KOPT-K1 (cell line): ENCODE measurements around the gene CEACAM19.
"Not testable (repeated sequence)": the region's sequence is repeated elsewhere in the genome, so short reads cannot be mapped to it uniquely, and the experiment has no call there.

Experiments
- H3K27ac ChIP-seq: fragments of 200-600 bp; sonication (generic); 2 replicates; pipeline ENCODE4 v1.5.1; 2016; ENCODE audit warnings: antibody characterized with exemption, mild to moderate bottlenecking, low read depth, low read length; ENCODE audit not compliant: poor library complexity, severe bottlenecking
- H3K36me3 ChIP-seq: fragments of 200-600 bp; sonication (generic); 2 replicates; pipeline ENCODE4 v1.5.1; 2017; ENCODE audit warnings: antibody characterized with exemption, mild to moderate bottlenecking, low read length, moderate library complexity; ENCODE audit not compliant: insufficient read depth
- H3K9me3 ChIP-seq: fragments of 200-600 bp; sonication (generic); 2 replicates; pipeline ENCODE4 v1.5.1; 2017; ENCODE audit warnings: antibody characterized with exemption, low read length, mild to moderate bottlenecking; ENCODE audit not compliant: insufficient read depth, poor library complexity, severe bottlenecking

The CEACAM19 gene

GRCh38 chr19:44660081-44660480 lies 11.2 kb upstream of the CEACAM19 start:
- no peak overlapping the region for H3K27ac ChIP-seq
- H3K36me3 ChIP-seq, result no peaks in the 10 kb centered on the region
- no peaks in the 10 kb centered on the region for H3K9me3 ChIP-seq

- Histone ChIP-seq H3K9me3 (no peaks in the 10 kb centered on the region), H3K36me3 (no peaks in the 10 kb centered on the region), H3K27ac (no peak overlapping the region)
These were observed 10.1 kb upstream of the CEACAM19 start for GRCh38 chr19:44661205-44661604.

- H3K9me3 ChIP-seq, result no peaks in the 10 kb centered on the region
- H3K27ac ChIP-seq, result no peak overlapping the region
- no peaks in the 10 kb centered on the region for H3K36me3 ChIP-seq
These were observed 9.4 kb upstream of the CEACAM19 start for GRCh38 chr19:44661904-44662303.

GRCh38 chr19:44662691-44663385 lies 8.4 kb upstream of the CEACAM19 start:
- Histone ChIP-seq H3K36me3 (no peaks in the 10 kb centered on the region), H3K9me3 (no peaks in the 10 kb centered on the region), H3K27ac (no peak overlapping the region)

- Histone ChIP-seq H3K27ac (no peak overlapping the region), H3K9me3 (no peaks in the 10 kb centered on the region), H3K36me3 (no peaks in the 10 kb centered on the region)
These were observed 7.3 kb upstream of the CEACAM19 start for GRCh38 chr19:44663996-44664395.

- H3K27ac ChIP-seq, result no peak overlapping the region
- no peaks in the 10 kb centered on the region for H3K36me3 ChIP-seq
These were observed 6.3 kb upstream of the CEACAM19 start for GRCh38 chr19:44664976-44665375.

GRCh38 chr19:44666852-44667556 lies 4.3 kb upstream of the CEACAM19 start:
- Histone ChIP-seq H3K36me3 (no peaks in the 10 kb centered on the region), H3K27ac (no peak overlapping the region), H3K9me3 (no peaks in the 10 kb centered on the region)

More at GRCh38 chr19:44664976-44665375, 6.3 kb upstream of the CEACAM19 start:
- no peaks in the 10 kb centered on the region for H3K9me3 ChIP-seq

GRCh38 chr19:44668985-44669764 lies 2.1 kb upstream of the CEACAM19 start:
- H3K9me3 ChIP-seq, result no peaks in the 10 kb centered on the region
- no peak overlapping the region for H3K27ac ChIP-seq

GRCh38 chr19:44670027-44670426 lies 1.3 kb upstream of the CEACAM19 start:
- not testable (repeated sequence) for H3K27ac ChIP-seq, H3K9me3 ChIP-seq, H3K36me3 ChIP-seq

More at GRCh38 chr19:44668985-44669764, 2.1 kb upstream of the CEACAM19 start:
- no peaks in the 10 kb centered on the region for H3K36me3 ChIP-seq

GRCh38 chr19:44672226-44672625 lies 944 bp downstream of the CEACAM19 start:
- H3K9me3 ChIP-seq, result no peaks in the 10 kb centered on the region
- no peak overlapping the region for H3K27ac ChIP-seq
- H3K36me3 ChIP-seq, result no peaks in the 10 kb centered on the region

GRCh38 chr19:44673510-44673909 lies 2.2 kb downstream of the CEACAM19 start:
- H3K9me3 ChIP-seq, result no peaks in the 10 kb centered on the region
- H3K27ac ChIP-seq, result no peak overlapping the region

GRCh38 chr19:44675521-44675920 lies 4.2 kb downstream of the CEACAM19 start:
- Histone ChIP-seq H3K9me3 (no peaks in the 10 kb centered on the region), H3K36me3 (no peaks in the 10 kb centered on the region), H3K27ac (no peak overlapping the region)

More at GRCh38 chr19:44673510-44673909, 2.2 kb downstream of the CEACAM19 start:
- H3K36me3 ChIP-seq, result no peaks in the 10 kb centered on the region

GRCh38 chr19:44677019-44677811 lies 5.9 kb downstream of the CEACAM19 start:
- no peaks in the 10 kb centered on the region for H3K9me3 ChIP-seq
- H3K36me3 ChIP-seq, result no peaks in the 10 kb centered on the region
- no peak overlapping the region for H3K27ac ChIP-seq

- Histone ChIP-seq H3K36me3 (no peaks in the 10 kb centered on the region), H3K9me3 (no peaks in the 10 kb centered on the region), H3K27ac (no peak overlapping the region)
These were observed 9.3 kb downstream of the CEACAM19 start for GRCh38 chr19:44680536-44680935.
